Stomach smooth muscle (tissue), 2 donors: ENCODE measurements around the gene SLC35G4.

Experiments used
- H3K27ac ChIP-seq: one replicate; pipeline ENCODE4 v1.7.0; 2013; ENCODE audit warnings: mild to moderate bottlenecking, low read length, inconsistent platforms
- H3K27me3 ChIP-seq, 2 donors: one replicate each; pipeline ENCODE4 v1.7.0; 2013; ENCODE audit warnings: low read length in 2 of 2; ENCODE audit not compliant: insufficient read depth in 2 of 2, control insufficient read depth in 1 of 2
- H3K36me3 ChIP-seq, 2 donors: one replicate each; pipeline ENCODE4 v1.7.0; 2013; ENCODE audit warnings: low read length in 2 of 2; ENCODE audit not compliant: control insufficient read depth in 2 of 2, insufficient read depth in 2 of 2
- H3K4me1 ChIP-seq: one replicate; pipeline ENCODE4 v1.7.0; 2013; ENCODE audit warnings: low read length; ENCODE audit not compliant: control insufficient read depth, insufficient read depth
- H3K4me3 ChIP-seq, 2 donors: one replicate each; pipeline ENCODE4 v1.7.0; 2013; ENCODE audit warnings: low read length in 2 of 2
- H3K9ac ChIP-seq, 2 donors: one replicate each; pipeline ENCODE4 v1.7.0; 2013; ENCODE audit warnings: low read length in 2 of 2, mild to moderate bottlenecking in 1 of 2
- H3K9me3 ChIP-seq, 2 donors: one replicate each; pipeline ENCODE4 v1.7.0; 2013; ENCODE audit warnings: low read length in 2 of 2; ENCODE audit not compliant: control insufficient read depth in 2 of 2
- donor health status: healthy.
- donor health status: Pancreatic carcinoma.

SLC35G4 gene

GRCh38 chr18:11657554-11657953 is 48.2 kb downstream of the SLC35G4 start:
- H3K36me3 ChIP-seq, result no peaks in the 10 kb centered on the region
- H3K9ac ChIP-seq, result no peak overlapping the region
- H3K4me3 ChIP-seq, result no peak overlapping the region
- H3K27me3 ChIP-seq, result peaks cover 7 to 16% of the 10 kb centered on the region in 2 donors
- no peak overlapping the region for H3K27ac ChIP-seq
- H3K9me3 ChIP-seq, result no peaks in the 10 kb centered on the region
- no peaks in the 10 kb centered on the region for H3K4me1 ChIP-seq

- H3K4me3 ChIP-seq, result no peak overlapping the region
- H3K27ac ChIP-seq, result no peak overlapping the region
- H3K9me3 ChIP-seq, result no peaks in the 10 kb centered on the region
- H3K36me3 ChIP-seq, result no peaks in the 10 kb centered on the region
- no peak overlapping the region for H3K9ac ChIP-seq
- H3K4me1 ChIP-seq, result no peaks in the 10 kb centered on the region
- peaks cover 7 to 16% of the 10 kb centered on the region in 2 donors for H3K27me3 ChIP-seq
Observed at GRCh38 chr18:11658019-11658418, 48.6 kb downstream of the SLC35G4 start.

GRCh38 chr18:11658989-11659388 is 49.6 kb downstream of the SLC35G4 start:
- no peak overlapping the region for H3K27ac ChIP-seq
- H3K9ac ChIP-seq, result no peak overlapping the region
- no peak overlapping the region for H3K4me3 ChIP-seq
- no peaks in the 10 kb centered on the region for H3K9me3 ChIP-seq
- peaks cover 7 to 15% of the 10 kb centered on the region in 2 donors for H3K27me3 ChIP-seq
- no peaks in the 10 kb centered on the region for H3K4me1 ChIP-seq
- no peaks in the 10 kb centered on the region for H3K36me3 ChIP-seq
